ENCODE measurements around the gene MGAT1.

Gene MGAT1

GRCh38 chr5:180823940-180824629, 21.5 kb upstream of the MGAT1 start:
- DNase-seq, result no peak

- DNase-seq, result no peak
Observed at GRCh38 chr5:180823346-180823745, 20.7 kb upstream of the MGAT1 start.

GRCh38 chr5:180821538-180821937, 18.9 kb upstream of the MGAT1 start:
- DNase-seq, result no peak

GRCh38 chr5:180820788-180821321, 18.2 kb upstream of the MGAT1 start:
- DNase-seq, result no peak

GRCh38 chr5:180818677-180819341, 16.2 kb upstream of the MGAT1 start:
- DNase-seq, result no peak

- DNase-seq, result no peak
Observed at GRCh38 chr5:180817893-180818674, 15.5 kb upstream of the MGAT1 start.

GRCh38 chr5:180816608-180817534, 14.3 kb upstream of the MGAT1 start:
- DNase-seq, result peak; percentile 19

- DNase-seq, result no peak
Observed at GRCh38 chr5:180815293-180815917, 12.8 kb upstream of the MGAT1 start.

- DNase-seq, result no peak
Observed at GRCh38 chr5:180813420-180813819, 10.8 kb upstream of the MGAT1 start.

GRCh38 chr5:180811623-180812124, 9.1 kb upstream of the MGAT1 start:
- no peak for DNase-seq

GRCh38 chr5:180810959-180811622, 8.5 kb upstream of the MGAT1 start:
- DNase-seq, result peak; percentile 62

- DNase-seq, result peak; percentile 94
Observed at GRCh38 chr5:180810210-180810958, 7.8 kb upstream of the MGAT1 start.

GRCh38 chr5:180809403-180810209, 7.0 kb upstream of the MGAT1 start:
- peak; percentile 95 for DNase-seq

GRCh38 chr5:180808461-180809000, 5.9 kb upstream of the MGAT1 start:
- DNase-seq, result no peak

- no peak for DNase-seq
Observed at GRCh38 chr5:180807654-180808414, 5.2 kb upstream of the MGAT1 start.

- no peak for DNase-seq
Observed at GRCh38 chr5:180807046-180807445, 4.4 kb upstream of the MGAT1 start.

GRCh38 chr5:180806351-180807011, 3.9 kb upstream of the MGAT1 start:
- DNase-seq, result no peak

GRCh38 chr5:180804129-180804618, 1.6 kb upstream of the MGAT1 start:
- DNase-seq, result no peak
